ENCODE data around the gene ADPRHL1.
A peak's percentile ranks its signal among the peaks of the same experiment; 100 is the strongest.
"Not testable (repeated sequence)": the region's sequence is repeated elsewhere in the genome, so short reads cannot be mapped to it uniquely, and the experiment has no call there.

ADPRHL1 gene

DNA sequence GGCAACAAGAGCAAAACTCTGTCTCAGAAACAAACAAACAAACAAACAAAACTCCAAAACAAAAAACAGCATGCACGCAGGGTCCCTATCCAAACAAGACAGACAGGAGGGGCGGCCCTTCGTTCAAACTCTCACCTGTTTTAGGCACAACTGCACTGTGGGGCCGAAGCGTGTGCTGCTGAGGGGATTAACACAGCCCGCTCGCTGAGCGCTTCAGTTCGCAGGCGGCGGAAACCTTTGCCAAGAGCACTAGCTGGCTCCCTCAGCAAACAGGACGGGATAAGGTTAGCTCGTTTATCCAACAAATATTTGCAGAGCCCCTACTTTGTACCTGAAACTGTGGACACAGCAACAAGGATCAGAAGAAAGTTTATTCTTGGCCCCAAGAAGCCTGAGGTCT is 1.6 kb upstream of the ADPRHL1 start:
- DNase-seq = no peak

DNA sequence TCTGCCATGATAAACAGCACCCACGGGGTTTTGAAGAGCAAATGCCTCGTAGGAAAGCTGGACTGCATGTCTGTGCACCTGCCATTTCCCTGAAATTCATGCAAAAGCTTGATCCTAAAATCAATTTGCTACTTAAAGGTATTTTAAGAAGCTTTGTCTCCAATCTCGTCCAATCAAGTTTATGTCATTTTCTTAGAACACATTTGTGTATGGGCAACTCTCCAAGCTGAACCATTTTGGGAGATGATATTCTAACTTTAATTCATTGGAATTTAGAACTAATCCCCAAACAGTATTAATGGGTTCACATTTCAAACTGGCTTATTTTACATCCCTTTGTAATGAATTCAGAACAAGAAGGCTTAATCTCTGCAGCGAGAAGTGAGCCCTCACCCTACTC is 822 bp downstream of the ADPRHL1 start:
- DNase-seq = no peak

DNA sequence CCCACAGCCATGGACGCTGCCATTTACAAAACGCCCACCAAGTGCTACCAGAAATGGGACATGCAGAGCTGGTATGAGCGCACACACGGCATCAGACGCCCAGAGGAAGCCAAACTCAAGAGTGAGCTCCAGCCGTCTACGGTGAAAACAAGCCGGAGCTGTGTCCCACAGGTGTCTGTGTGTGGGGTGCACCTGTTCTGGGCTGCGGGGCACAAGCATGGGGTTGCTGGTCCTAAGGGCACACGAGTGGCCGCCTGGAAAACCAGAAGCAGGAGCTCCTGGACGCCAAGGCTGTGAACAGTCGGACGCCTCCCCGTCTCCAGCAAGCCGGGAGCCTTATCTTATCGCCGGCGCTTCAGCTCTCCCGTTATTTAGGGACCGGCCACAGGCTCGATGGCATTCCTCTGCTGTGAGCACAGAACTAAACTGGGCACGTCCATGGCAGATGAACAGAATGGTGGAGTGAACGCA is 1.3 kb downstream of the ADPRHL1 start:
- DNase-seq = no peak

DNA sequence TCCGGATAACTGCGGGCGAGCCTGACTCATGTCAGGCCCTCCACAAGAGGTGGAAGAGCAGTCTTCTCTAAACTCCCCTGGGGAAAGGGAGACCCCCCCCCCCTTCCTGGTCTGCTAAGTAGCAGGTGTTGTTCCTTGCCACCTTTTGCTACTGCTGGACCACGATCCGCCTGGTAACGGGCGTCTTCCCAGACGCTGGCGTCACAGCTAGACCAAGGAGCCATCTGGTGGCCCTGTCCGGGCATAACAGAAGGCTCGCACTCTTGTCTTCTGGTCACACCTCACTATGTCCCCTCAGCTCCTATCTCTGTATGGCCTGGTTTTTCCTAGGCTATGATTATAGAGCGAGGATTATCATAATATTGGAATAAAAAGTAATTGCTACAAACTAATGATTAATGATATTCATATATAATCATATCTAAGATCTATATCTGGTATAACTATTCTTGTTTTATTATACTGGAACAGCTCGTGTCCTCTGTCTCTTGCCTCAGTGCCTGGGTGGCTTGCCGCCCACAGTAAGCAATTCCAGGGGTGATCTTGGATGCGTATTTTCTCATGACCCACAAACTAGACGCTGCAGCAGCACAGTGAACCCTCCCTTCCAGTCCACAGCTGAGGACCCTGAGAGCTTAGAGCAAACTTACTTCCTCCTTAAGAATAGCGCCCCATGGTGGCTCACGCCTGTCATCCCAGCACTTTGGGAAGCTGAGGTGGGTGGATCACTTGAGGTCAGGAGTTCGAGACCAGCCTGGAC is 2.2 kb downstream of the ADPRHL1 start:
- peak; percentile 50 for DNase-seq

DNA sequence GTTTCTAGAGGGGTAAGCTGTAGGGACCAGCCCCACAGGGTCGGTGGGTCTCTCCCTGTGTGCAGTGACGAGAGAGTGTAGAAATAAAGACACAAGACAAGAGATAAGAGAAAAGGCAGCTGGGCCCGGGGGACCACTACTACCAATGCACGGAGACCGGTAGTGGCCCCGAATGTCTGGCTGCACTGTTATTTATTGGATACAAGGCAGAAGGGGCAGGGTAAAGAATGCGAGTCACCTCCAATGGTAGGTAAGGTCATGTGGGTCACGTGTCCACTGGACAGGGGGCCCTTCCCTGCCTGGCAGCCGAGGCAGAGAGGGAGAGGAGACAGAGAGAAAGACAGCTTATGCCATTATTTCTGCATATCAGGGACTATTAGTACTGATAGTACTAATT is 2.9 kb downstream of the ADPRHL1 start:
- not testable (repeated sequence) for DNase-seq

DNA sequence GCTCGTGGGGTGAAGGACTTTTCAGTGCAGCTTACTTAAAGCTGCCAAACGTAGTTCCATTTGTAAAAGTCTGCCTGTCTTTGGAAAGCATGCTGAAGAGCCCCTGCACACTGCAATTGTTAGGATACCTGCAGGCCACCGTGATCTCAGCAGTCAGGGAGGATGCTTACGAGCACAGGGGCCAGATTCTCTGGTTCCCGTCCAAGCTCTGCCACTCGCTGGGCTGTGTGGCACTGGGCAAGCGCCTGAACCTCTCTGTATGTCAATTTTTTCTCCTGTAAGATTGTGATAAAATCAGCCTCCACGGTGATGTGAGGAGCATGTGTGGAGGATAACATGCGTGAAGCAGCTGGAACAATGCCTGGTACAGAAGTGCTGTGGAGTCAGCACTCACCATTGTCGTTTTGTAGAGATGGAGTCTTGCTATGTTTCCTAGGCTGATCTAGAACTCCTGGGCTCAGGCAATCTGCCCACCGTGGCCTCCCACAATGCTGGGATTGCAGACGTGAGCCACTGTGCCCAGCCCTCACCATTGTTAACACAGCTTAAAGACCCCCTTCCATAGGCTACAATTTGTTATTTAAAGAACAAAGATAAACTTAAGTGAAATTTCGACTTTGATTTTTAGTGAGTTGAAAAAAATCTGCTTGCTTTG is 3.5 kb downstream of the ADPRHL1 start:
- no peak for DNase-seq

DNA sequence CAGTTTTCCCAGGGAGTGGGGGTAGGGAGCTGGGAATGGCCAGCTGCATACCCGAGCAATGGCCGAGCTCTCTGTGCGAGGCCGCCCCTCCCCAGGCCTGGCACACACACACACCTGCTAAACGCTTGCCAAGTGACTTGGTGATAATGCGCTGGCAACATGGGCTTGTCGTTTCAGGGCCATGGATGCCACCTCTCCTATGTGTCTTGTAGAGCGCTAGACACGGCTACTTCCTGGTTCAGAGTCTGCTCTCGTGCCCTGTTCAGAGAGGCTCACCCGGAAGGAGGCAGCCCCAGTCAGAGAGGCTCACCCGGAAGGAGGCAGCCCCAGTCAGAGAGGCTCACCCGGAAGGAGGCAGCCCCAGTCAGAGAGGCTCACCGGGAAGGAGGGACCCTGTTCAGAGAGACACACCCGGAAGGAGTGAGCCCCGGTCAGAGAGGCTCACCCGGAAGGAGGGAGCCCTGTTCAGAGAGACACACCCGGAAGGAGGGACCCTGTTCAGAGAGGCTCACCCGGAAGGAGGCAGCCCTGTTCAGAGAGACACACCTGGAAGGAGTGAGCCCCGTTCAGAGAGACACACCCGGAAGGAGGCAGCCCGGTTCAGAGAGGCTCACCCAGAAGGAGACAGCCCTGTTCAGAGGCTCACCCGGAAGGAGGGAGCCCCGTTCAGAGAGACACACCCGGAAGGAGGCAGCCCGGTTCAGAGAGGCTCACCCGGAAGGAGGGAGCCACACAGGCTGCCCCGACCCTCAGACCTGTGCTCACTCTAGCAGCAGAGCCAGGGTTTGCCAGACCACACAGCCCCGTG is 4.2 kb downstream of the ADPRHL1 start:
- DNase-seq = no peak

DNA sequence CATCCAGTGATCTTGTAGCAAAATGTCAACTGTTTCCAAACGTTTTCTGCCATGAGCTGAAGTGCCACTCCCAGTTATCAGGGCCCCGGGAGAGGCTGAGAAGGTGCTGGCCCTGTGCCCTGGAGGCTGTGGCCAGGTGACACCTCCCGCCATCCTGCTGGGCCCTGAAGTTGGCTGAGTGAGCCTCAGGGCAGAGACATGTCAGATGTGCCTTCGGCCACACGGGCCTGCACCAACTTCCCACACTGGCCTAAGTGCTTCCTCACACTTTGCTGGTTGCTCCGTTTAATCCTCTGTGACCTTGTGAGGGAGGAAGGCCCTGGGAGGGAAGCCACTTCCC is 4.8 kb downstream of the ADPRHL1 start:
- DNase-seq = no peak

DNA sequence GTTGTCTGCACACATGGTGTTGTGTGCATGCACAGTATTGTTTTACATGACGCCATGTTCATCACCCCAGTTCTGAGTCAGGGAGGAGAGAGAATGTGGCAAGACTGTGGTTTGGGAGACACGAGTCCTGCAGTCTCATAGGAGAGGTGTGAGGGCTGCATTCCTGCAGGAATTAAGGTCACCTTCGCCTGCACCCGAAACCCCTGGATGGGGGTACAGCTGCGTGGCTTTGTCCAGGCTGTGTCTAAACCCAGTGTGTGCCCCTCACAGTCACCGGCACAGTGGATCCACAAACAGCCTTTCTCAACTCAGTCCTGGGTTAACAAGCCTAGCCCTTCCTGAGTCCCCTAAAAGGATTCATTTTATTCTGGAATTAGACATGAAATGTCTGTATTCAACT is 5.7 kb downstream of the ADPRHL1 start:
- no peak for DNase-seq

DNA sequence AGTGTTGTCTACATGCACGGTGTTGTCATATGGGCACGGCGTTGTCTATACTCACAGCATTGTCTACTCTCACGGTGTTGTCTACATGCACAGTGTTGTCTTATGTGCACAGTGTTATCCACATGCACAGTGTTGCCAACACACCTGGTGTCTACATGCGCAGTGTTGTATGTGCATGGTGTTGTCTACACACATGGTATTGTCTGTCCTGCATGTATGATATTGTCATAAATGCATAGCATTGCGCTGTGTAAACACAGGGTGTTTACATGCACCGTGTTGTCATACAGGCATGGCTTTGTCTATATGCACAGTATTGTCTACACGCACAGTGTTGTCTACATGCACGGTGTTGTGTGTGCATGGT is 6.8 kb downstream of the ADPRHL1 start:
- no peak for DNase-seq

DNA sequence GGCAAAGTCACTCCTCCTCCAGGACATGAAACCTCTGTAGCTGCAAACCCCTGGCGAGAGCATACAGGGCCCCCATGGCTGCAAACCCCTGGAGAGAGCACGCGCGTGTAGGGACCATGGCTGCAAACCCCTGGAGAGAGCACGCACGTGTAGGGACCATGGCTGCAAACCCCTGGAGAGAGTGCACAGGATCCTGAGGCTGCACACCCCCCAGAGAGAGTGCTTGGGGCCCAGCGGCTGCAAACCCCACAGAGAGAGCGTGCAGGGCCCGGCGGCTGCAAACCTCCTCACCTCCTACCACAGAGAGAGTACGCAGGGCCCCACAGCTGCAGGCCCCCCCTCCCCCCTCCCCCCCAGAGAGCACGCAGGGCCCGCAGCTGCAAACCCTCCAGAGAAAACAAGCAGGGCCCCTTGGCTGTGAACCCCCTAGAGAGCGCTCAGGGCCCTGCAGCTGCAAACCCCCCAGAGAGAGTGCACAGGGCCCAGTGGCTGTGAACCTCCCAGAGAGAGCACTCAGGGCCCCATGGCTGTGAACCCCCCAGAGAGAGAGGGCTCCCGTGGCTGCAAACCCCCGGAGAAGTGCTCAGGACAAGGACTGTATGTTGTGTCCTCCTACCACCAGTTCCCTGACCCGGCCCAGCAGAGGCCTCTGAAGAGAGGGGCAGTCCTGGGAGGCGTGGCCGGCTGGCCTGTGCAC is 7.3 kb downstream of the ADPRHL1 start:
- DNase-seq = no peak

DNA sequence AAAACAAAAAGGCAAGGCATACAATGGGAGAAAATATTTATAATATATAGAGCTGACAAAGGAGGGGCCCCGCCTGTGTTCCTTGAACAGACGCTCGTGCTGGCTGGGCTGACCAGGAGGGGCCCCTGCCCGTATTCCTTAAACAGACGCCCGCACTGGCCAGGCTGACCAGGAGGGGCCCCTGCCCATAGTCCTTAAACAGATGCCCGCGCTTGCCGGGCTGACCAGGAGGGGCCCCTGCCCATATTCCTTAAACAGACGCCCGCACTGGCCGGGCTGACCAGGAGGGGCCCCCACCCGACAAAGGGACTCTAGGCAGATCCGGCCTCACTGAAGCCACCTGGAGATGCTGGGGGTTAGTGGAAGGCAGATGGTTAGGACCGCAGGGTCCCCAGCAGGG is 9.3 kb downstream of the ADPRHL1 start:
- DNase-seq = no peak

DNA sequence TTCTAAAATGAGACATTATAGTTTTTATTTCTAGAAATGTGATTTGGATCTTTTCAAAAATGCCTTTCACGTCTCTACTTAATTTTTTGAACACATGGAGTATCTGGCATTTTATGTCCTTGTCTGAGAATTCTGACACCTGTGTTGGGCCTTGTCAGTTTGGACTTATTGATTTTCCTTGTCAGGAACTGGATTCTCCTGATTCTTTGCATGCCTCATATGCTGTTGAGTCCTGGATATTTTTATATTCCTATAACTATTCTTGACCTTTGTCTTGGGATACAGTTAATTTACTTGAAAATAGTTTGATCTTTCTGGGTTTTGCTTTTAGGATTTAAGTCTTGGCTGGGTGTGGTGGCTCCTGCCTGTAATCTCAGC is 10.3 kb downstream of the ADPRHL1 start:
- DNase-seq = no peak

DNA sequence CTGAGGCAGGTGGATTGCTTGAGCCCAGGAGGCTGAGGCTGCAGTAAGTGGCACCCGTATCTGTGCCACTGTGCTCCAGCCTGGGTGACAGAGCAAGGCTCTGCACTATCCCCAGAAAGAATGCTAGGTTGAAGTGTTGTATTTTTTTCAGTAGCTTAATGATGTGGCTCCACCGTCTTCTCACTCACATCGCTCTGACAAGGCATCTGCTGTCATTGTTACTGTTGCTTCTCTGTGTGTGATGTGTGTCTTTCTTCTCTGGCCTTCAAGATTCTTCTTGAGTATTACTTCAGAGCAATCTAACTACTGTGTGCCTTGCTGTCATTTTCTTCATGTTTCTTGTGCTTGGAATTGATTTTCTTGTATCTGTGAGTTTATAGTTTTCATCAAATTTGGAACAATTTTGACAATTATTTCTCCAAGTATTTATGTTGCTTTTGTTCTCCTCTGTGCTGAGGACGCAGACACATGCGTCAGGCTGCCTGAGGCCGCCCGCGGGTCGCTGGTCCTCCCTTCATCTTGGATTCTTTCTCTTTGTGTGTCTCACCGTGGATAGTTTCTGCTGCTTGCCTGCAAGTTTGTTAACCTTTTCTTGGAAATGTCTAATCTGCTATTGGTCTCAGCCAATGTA is 10.8 kb downstream of the ADPRHL1 start:
- no peak for DNase-seq

DNA sequence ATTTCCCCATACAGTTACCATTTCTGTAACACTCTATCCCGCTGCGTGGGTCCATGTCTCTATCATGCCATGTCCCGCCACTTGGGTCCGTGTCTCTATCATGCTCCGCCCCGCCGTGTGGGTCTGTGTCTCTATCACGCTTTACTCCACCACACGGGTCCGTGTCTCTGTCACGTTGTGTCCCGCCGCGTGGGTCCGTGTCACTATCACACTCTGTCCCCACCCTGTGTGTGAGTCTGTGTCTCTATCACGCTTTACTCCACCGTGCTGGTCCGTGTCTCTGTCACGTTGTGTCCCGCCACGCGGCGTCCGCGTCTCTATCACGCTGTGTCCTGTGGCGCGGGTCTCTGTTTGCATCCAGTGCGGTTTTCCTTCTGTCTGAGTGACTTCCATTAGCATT is 11.6 kb downstream of the ADPRHL1 start:
- no peak for DNase-seq

DNA sequence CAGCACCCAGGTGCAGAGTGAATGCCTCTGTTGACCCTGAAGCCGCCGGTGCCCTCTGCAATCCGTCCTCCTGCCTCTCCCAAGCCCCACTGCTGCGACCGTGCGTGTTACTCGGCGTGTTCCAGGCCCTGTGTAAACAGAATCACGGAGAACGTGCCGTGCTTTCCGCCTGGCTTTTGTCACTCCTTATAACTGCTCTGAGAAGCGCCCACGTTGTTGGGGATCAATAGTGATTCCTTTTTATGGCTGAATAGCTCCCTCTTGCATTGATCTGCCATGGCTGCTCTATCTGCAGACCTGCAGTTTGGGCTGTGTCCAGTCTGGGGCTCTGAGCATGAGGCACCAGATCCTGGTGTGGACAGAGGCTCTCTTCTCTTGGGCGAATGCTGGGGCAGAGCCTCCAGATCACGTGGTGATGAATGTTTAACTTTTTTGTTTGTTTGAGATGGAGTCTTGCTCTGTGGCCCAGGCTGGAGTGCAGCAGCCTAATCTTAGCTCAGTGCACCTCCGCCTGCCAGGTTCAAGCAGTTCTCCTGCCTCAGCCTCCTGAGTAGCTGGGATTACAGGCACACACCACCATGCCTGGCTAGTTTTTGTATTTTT is 15.8 kb downstream of the ADPRHL1 start:
- DNase-seq = no peak

DNA sequence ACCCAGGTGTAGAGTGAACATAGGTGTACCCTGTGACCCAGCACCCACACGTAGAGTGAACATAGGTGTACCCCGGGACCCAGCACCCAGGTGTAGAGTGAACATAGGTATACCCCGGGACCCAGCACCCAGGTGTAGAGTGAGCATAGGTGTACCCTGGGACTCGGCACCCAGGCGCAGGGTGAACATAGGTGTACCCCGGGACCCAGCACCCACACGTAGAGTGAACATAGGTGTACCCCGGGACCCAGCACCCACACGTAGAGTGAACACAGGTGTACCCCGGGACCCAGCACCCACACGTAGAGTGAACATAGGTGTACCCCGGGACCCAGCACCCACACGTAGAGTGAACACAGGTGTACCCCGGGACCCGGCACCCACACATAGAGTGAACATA is 16.4 kb downstream of the ADPRHL1 start:
- not testable (repeated sequence) for DNase-seq

DNA sequence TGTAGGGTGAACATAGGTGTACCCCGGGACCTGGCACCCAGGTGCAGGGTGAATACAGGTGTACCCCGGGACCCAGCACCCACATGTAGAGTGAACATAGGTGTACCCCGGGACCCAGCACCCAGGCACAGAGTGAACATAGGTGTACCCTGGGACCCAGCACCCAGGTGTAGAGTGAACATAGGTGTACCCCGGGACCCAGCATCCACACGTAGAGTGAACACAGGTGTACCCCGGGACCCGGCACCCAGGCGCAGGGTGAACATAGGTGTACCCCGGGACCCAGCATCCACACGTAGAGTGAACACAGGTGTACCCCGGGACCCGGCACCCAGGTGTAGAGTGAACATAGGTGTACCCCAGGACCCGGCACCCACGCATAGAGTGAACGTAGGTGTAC is 17.4 kb downstream of the ADPRHL1 start:
- DNase-seq = not testable (repeated sequence)

DNA sequence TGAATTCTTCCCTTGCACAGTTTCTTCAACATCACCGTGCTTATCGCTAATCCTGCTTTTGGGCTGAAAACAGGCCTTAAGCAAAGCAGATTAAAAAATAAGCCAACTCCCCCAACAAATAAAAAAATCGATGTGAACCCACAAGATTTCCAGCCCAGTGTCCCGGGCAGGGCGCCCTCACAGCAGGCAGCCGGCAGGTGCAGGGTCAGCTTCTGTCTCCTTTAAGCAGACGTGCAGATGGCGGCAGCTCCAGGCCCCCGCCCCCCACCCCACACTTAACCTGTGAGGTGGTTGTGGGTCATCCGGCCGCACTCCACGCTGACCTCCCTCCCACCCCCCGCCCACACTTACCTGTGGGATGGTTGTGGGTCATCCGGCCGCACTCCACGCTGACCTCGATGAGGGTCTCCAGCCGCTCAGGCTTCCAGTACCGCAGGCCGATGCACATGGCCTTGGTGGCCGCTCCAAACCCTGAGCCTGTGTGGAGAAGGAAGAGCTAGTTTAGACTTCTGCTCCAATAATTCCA is 19.8 kb downstream of the ADPRHL1 start:
- DNase-seq = no peak

DNA sequence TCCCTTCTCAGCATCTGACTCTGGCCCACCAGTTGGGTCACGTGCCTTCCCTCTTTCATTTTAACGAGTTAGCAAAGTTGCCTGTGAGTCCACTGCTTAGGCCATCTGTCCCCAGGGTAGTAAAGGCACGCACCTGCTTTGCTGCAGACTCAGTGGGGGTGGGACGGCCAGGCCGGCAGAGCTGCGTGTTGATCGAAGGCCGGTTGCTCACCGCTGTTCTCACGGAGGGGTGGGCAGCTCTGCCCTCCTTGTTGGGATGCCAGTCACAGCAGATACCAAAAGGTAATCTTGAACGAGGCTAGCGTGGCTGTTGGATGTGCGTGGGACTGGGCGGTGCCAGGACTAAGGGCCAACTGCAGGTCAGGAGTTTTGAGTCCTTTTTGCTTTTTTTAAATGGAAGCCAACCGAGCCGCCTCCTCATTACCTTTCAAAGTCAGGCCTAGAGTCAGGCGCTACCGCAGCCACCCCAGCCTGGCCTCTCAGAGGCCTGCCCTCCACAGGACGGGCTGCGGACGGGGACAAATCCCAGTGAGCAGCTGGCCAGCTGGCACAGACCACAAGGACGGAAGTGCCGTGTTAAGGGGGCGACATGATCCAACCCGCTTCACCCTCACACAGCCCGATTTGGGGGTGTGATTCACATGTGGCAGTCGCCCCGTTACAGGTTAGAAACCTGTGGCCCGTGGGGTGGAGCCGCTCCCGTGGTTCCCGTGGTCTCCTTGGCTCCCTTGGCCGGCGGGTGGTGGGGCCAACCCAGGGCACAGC is 20.6 kb downstream of the ADPRHL1 start:
- DNase-seq = no peak

DNA sequence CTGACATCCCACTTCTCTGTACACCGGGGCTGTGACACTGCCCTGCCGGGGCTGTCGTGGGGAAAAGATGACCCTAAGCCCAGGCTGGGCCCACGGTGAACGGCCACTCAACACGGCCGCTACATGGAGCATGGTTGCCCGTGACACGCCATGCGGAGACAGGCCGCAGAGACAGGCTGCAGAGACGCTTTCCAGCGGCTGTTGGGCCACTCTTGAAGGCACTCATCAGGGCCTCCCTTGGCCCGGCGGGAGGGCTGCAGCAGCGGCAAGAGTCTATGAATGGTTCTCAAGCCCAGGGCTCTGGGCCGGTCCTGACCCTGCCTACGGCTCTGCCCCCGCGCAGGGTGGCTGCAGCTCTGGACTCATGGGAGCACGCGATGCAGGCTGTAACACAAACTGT is 22.1 kb downstream of the ADPRHL1 start:
- no peak for DNase-seq

Data from retina (tissue), 1 donor.